PC-3 (cell line): ENCODE data around the gene PRDM9. TPM values are rescaled to one million over a fixed set of nuclear protein-coding genes. Genes with fewer than 3 reads are reported as not detected.
A peak's percentile ranks its signal among the peaks of the same experiment; 100 is the strongest.
"Not testable (repeated sequence)": the region's sequence is repeated elsewhere in the genome, so short reads cannot be mapped to it uniquely, and the experiment has no call there.

ENCODE experiments used
- ATAC-seq: fragments of 200-7000 bp; cut with Tn5 transposase; 2 replicates; pipeline ENCODE4 v1.9.1; 2020; ENCODE audit warnings: mild to moderate bottlenecking, moderate library complexity
- BruUV-seq: library from RNA; stranded (reverse); fragments of 400-500 nt; replicated peaks from 2 replicates; lab custom pipeline; 2021; lab: Mats Ljungman, UMichigan
- CTCF ChIA-PET: fragments of 300-600 bp; sonication (Branson Sonifier 250); formaldehyde crosslinking; loops from one replicate; lab custom pipeline; 2022; ENCODE audit warnings: antibody characterized with exemption; lab: Charles Lee
- POLR2A ChIA-PET: fragments of 300-600 bp; sonication (Branson Sonifier 250); formaldehyde crosslinking; loops from one replicate; lab custom pipeline; 2022; ENCODE audit warnings: antibody characterized with exemption; ENCODE audit not compliant: unreplicated experiment; lab: Charles Lee
- DNase-seq: peaks from one replicate; pipeline ENCODE4 v3.0.0-alpha.2; 2015
- H2AFZ ChIP-seq: fragments of 300-600 bp; sonication (generic); 2 replicates; pipeline ENCODE4 v1.6.0; 2016; ENCODE audit warnings: antibody characterized with exemption, low read length
- H3F3A ChIP-seq: fragments of 300-600 bp; sonication (generic); one replicate; pipeline ENCODE4 v1.6.0; 2017; ENCODE audit warnings: antibody characterized with exemption, low read length, control low read depth, mild to moderate bottlenecking; ENCODE audit not compliant: unreplicated experiment
- H3K27ac ChIP-seq: fragments of 300-600 bp; sonication (generic); 2 replicates; pipeline ENCODE4 v1.5.1; 2016; ENCODE audit warnings: mild to moderate bottlenecking, low read length
- H3K27me3 ChIP-seq: fragments of 300-600 bp; sonication (generic); 2 replicates; pipeline ENCODE4 v1.6.1; 2016; ENCODE audit warnings: low read length, mixed read lengths
- H3K36me3 ChIP-seq: fragments of 300-600 bp; sonication (generic); 2 replicates; pipeline ENCODE4 v1.6.1; 2016; ENCODE audit warnings: low read depth, mixed run types, low read length, mixed read lengths
- H3K4me1 ChIP-seq: fragments of 300-600 bp; sonication (generic); 2 replicates; pipeline ENCODE4 v1.5.1; 2016; ENCODE audit warnings: low read length; ENCODE audit not compliant: insufficient read depth
- H3K4me2 ChIP-seq: fragments of 300-600 bp; sonication (generic); 2 replicates; pipeline ENCODE4 v1.6.0; 2016; ENCODE audit warnings: low read length
- H3K4me3 ChIP-seq: fragments of 300-600 bp; sonication (generic); 2 replicates; pipeline ENCODE4 v1.5.1; 2016; ENCODE audit warnings: mild to moderate bottlenecking, low read length, mixed read lengths
- H3K79me2 ChIP-seq: fragments of 300-600 bp; sonication (generic); 2 replicates; pipeline ENCODE4 v1.6.1; 2017; ENCODE audit warnings: low read length, mixed read lengths
- H3K9ac ChIP-seq: fragments of 300-600 bp; sonication (generic); 2 replicates; pipeline ENCODE4 v1.6.0; 2016; ENCODE audit warnings: mild to moderate bottlenecking, low read length
- H3K9me2 ChIP-seq: fragments of 300-600 bp; sonication (generic); replicated peaks from 2 replicates; pipeline ENCODE4 v1.6.1; 2016; ENCODE audit warnings: mixed run types, low read length, mixed read lengths
- H3K9me3 ChIP-seq: fragments of 300-600 bp; sonication (generic); 2 replicates; pipeline ENCODE4 v1.6.1; 2016; ENCODE audit warnings: low read length, mixed read lengths
- H4K20me1 ChIP-seq: fragments of 300-600 bp; sonication (generic); 2 replicates; pipeline ENCODE4 v1.6.1; 2016; ENCODE audit warnings: low read length, mixed read lengths
- EZH2 ChIP-seq: fragments of 300-600 bp; sonication (generic); IDR thresholded peaks from one replicate; pipeline ENCODE4 v1.6.1; 2017; ENCODE audit warnings: antibody characterized with exemption, mild to moderate bottlenecking, low read length; ENCODE audit not compliant: unreplicated experiment
- EZH2phosphoT487 ChIP-seq: fragments of 300-600 bp; sonication (generic); IDR thresholded peaks from 2 replicates; pipeline ENCODE4 v1.6.1; 2018; ENCODE audit warnings: mild to moderate bottlenecking, antibody characterized with exemption, low read length, borderline replicate concordance
- intact Hi-C: fragments of 100-400 bp; cut with micrococcal nuclease; formaldehyde crosslinking; loops from 2 replicates; pipeline ENCODE4 v1.9.0; 2023
- total RNA-seq: library from RNA; depleted of rRNA; stranded (reverse); fragments of >200 nt; gene quantifications from 2 replicates; pipeline ENCODE4 v1.2.3, GENCODE V29; 2014
- TF ChIP-seq, protein P1 (sequence below): fragments of 300-600 bp; sonication (generic); conservative IDR thresholded peaks from 2 replicates; pipeline ENCODE4 v1.5.1; 2017; ENCODE audit warnings: antibody characterized with exemption, low read depth, mild to moderate bottlenecking, low read length

The PRDM9 gene
- total RNA-seq, 1 experiment from 2014 or later, result 0.11 TPM

- Histone ChIP-seq H3K9me2 (no peaks in the 10 kb centered on the region), H3K4me3 (no peak overlapping the region), H3K9me3 (no peaks in the 10 kb centered on the region), H4K20me1 (no peaks in the 10 kb centered on the region), H3K9ac (no peak overlapping the region), H3K27me3 (no peaks in the 10 kb centered on the region), H3K4me1 (peaks cover 4% of the 10 kb centered on the region; the same call in 1 of the 2 replicates), H3K4me2 (no peak overlapping the region), H3K36me3 (no peaks in the 10 kb centered on the region), H2AFZ (no peak overlapping the region), H3K79me2 (no peaks in the 10 kb centered on the region), H3K27ac (no peak overlapping the region), H3F3A (no peaks in the 10 kb centered on the region)
- ChIA-PET POLR2A (no interaction called here), CTCF (no interaction called here)
- no TSS peak for BruUV-seq
- DNase-seq, result no peak
- TF ChIP-seq, protein P1, sequence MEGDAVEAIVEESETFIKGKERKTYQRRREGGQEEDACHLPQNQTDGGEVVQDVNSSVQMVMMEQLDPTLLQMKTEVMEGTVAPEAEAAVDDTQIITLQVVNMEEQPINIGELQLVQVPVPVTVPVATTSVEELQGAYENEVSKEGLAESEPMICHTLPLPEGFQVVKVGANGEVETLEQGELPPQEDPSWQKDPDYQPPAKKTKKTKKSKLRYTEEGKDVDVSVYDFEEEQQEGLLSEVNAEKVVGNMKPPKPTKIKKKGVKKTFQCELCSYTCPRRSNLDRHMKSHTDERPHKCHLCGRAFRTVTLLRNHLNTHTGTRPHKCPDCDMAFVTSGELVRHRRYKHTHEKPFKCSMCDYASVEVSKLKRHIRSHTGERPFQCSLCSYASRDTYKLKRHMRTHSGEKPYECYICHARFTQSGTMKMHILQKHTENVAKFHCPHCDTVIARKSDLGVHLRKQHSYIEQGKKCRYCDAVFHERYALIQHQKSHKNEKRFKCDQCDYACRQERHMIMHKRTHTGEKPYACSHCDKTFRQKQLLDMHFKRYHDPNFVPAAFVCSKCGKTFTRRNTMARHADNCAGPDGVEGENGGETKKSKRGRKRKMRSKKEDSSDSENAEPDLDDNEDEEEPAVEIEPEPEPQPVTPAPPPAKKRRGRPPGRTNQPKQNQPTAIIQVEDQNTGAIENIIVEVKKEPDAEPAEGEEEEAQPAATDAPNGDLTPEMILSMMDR, result no peak
- TF ChIP-seq EZH2 (no peak), EZH2phosphoT487 (no peak)
- intact Hi-C loops, result no loop called here
- no peak for ATAC-seq
These were observed 15.6 kb downstream of the PRDM9 start for GRCh38 chr5:23523031-23523430.

DNA sequence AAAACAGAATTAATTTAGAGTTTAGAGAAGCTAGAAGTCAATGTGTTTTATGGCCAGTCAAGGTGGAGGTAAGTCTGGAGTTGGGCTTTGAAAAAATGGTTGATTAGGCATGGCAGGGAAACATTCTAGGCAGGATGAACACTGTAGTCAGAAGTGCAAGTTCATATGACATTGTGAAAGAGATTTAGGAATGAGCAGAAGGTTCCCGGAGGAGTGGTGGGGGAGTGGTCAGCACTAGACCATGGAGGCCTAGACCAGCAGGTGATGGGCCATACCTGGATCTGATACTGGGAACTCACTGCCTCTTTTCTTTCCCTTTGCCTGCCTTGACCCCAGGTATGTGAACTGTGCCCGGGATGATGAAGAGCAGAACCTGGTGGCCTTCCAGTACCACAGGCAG, 16.6 kb downstream of the PRDM9 start:
- POLR2A ChIA-PET, result no interaction called here
- H4K20me1 ChIP-seq, result no peaks in the 10 kb centered on the region
- H3K4me2 ChIP-seq, result no peak overlapping the region
- no peak overlapping the region for H3K27ac ChIP-seq
- H3K9me2 ChIP-seq, result no peaks in the 10 kb centered on the region
- ATAC-seq (no peak), DNase-seq (no peak)
- H3K27me3 ChIP-seq, result no peaks in the 10 kb centered on the region
- H3K4me3 ChIP-seq, result no peak overlapping the region
- CTCF ChIA-PET, result no interaction called here
- H3F3A ChIP-seq, result no peaks in the 10 kb centered on the region
- peaks cover 4% of the 10 kb centered on the region; the same call in 1 of the 2 replicates for H3K4me1 ChIP-seq
- no peaks in the 10 kb centered on the region for H3K79me2 ChIP-seq
- TF ChIP-seq, protein P1, result no peak
- TF ChIP-seq EZH2, result no peak
- TF ChIP-seq EZH2phosphoT487, result no peak
- BruUV-seq, result no TSS peak
- H3K9me3 ChIP-seq, result no peaks in the 10 kb centered on the region
- H3K9ac ChIP-seq, result no peak overlapping the region
- no peaks in the 10 kb centered on the region for H3K36me3 ChIP-seq
- intact Hi-C loops, result no loop called here
- no peak overlapping the region for H2AFZ ChIP-seq

DNA sequence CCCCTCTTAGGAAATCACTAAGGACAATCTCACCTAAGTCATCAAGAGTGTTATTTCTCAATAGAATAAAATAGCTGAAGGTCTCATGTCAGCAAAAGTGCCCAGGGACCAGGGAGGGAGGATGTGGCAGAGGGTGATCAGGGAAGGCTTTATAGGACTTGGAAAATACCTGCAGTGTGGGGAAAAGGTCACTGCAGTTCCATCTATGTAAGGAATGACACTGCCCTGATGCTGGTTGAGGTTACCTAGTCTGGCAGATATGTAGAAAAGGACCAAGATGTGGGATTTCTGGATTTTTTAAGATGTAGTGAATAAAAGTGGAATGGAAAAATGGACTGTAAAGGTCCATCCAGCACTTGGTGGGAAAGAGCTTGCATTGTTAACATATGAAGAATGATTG, 18.3 kb downstream of the PRDM9 start:
- intact Hi-C loops, result no loop called here
- no peak overlapping the region for H3K27ac ChIP-seq
- no TSS peak for BruUV-seq

GRCh38 chr5:23526616-23527015, 19.2 kb downstream of the PRDM9 start:
- H3K27ac ChIP-seq, H4K20me1 ChIP-seq, H3K4me3 ChIP-seq, H3K36me3 ChIP-seq, H3K9me3 ChIP-seq, ATAC-seq, CTCF ChIA-PET, H3K4me2 ChIP-seq, H2AFZ ChIP-seq, H3F3A ChIP-seq, H3K79me2 ChIP-seq, H3K9me2 ChIP-seq, H3K9ac ChIP-seq, POLR2A ChIA-PET, H3K4me1 ChIP-seq, intact Hi-C loops, BruUV-seq, H3K27me3 ChIP-seq: not testable (repeated sequence)
- peak; percentile 32 for DNase-seq

More for the DNA sequence above, 18.3 kb downstream of the PRDM9 start:
- no peaks in the 10 kb centered on the region for H3K36me3 ChIP-seq
- no peak overlapping the region for H3K9ac ChIP-seq
- no peaks in the 10 kb centered on the region for H4K20me1 ChIP-seq
- H2AFZ ChIP-seq, result no peak overlapping the region
- ChIA-PET POLR2A (no interaction called here), CTCF (no interaction called here)
- no peaks in the 10 kb centered on the region for H3K9me3 ChIP-seq
- no peaks in the 10 kb centered on the region for H3K27me3 ChIP-seq
- no peak for ATAC-seq
- no peaks in the 10 kb centered on the region for H3F3A ChIP-seq
- no peak for TF ChIP-seq EZH2
- TF ChIP-seq, protein P1, result no peak
- TF ChIP-seq EZH2phosphoT487, result no peak
- DNase-seq, result no peak
- H3K4me1 ChIP-seq, result peaks cover 4% of the 10 kb centered on the region; the same call in 1 of the 2 replicates
- no peak overlapping the region for H3K4me2 ChIP-seq
- H3K4me3 ChIP-seq, result no peak overlapping the region
- H3K9me2 ChIP-seq, result no peaks in the 10 kb centered on the region
- H3K79me2 ChIP-seq, result no peaks in the 10 kb centered on the region
